Hepatocyte (in vitro differentiated cells): ENCODE measurements around the gene ABCB1.

ENCODE experiments used
- CTCF ChIP-seq: fragments of 200-600 bp; sonication (generic); IDR thresholded peaks from 2 replicates; pipeline ENCODE4 v1.5.1; 2016; ENCODE audit warnings: antibody characterized with exemption, mild to moderate bottlenecking; ENCODE audit not compliant: poor library complexity
- EZH2 ChIP-seq: fragments of 200-600 bp; sonication (generic); IDR thresholded peaks from 2 replicates; pipeline ENCODE4 v1.6.1; 2016; ENCODE audit warnings: antibody characterized with exemption, mild to moderate bottlenecking, borderline replicate concordance
- EZH2phosphoT487 ChIP-seq: fragments of 200-600 bp; sonication (generic); IDR thresholded peaks from one replicate; pipeline ENCODE4 v1.6.1; 2018; ENCODE audit warnings: antibody characterized with exemption, mild to moderate bottlenecking, low read depth, moderate library complexity; ENCODE audit not compliant: unreplicated experiment, severe bottlenecking

GRCh38 chr7:87458148-87458547 is 142.5 kb downstream of the ABCB1 start:
- no peak for TF ChIP-seq EZH2
- no peak for TF ChIP-seq CTCF
- no peak for TF ChIP-seq EZH2phosphoT487
